GM19240 (cell line): Measurements from ENCODE around the gene TTC6.

Experiments used
- DNase-seq: peaks from one replicate; pipeline ENCODE4 v3.0.0; 2011; ENCODE audit warnings: low spot score; ENCODE audit not compliant: insufficient read length

TTC6 gene

GRCh38 chr14:37597914-37598746 is 2.7 kb downstream of the TTC6 start:
- no peak for DNase-seq

DNA sequence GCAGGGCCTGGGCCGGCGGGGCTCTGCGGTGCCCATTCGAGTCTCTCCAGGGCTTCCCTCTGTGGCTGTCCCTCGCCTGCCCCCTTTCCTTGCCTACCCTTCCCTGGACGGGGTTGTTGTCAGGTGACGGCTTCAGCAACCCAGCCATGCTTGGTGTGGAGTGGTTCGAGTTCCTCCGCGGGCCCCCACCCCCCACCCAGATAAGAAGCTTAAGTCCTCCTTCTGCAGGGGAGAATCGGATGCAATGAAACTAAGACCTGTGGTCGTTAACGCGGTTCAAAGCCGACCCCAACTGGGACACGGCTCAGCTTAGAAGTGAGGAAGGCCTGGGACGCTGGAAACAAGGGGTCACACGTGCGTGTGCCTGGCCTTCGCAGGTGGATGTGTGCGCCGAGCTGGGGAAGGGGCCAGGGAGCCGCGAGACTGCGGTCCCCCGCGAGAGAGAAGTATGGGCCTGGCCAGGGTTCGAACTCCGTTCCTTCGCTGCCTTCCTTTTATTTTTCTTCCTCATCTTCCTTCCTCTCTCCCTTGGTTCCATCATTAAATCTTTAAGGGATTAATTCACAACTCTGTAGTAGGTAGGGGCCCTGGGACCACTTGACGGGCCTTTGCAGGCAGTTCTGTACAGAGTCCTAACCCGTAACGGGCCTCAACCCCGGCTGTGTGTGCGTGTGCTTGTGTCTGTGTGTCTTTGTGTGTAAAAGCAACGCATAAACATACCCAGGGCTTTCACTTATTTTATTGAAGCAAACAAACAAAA is 3.5 kb downstream of the TTC6 start:
- no peak for DNase-seq

DNA sequence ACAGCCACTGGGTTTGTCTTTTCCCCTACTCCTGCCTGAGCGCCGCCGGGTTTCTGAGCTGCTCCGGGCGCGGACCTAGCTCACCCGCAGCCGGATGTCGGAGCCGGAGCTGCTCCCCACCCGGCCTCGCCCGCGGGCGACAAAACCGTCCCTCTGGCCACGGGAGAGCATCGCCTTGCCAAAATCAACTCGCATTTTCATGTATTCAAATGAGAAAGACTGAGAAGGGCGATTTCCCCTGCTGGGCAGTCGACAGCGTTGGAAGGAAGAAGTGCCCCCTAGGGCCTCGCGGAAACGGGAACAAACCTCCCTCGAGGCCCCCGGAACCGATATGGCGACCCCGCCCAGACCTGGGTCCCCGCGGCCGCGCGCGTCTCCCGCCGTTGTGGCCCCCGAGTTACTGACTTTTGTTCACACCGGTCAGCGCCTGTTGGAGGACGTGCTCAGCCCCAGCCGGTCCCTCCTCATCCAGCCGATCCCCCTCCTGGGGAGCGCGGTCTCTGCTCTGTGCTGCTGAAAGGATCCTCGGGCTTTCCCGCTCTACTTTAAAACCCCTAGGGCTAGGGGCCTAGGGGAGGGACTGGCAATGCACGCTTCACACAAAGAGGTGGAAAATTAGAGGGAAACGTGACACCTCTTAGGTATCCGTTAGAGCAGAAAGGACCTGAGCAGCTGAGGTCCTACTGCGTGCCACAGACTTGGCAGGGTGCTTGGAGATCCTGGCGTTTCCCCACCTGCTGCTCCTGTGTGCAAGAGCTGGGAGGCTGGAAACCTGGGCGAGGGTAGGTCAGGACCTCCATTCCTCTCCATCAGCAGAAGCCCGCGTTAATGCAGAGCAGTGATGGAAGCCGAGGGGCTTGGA is 4.3 kb downstream of the TTC6 start:
- DNase-seq = no peak

DNA sequence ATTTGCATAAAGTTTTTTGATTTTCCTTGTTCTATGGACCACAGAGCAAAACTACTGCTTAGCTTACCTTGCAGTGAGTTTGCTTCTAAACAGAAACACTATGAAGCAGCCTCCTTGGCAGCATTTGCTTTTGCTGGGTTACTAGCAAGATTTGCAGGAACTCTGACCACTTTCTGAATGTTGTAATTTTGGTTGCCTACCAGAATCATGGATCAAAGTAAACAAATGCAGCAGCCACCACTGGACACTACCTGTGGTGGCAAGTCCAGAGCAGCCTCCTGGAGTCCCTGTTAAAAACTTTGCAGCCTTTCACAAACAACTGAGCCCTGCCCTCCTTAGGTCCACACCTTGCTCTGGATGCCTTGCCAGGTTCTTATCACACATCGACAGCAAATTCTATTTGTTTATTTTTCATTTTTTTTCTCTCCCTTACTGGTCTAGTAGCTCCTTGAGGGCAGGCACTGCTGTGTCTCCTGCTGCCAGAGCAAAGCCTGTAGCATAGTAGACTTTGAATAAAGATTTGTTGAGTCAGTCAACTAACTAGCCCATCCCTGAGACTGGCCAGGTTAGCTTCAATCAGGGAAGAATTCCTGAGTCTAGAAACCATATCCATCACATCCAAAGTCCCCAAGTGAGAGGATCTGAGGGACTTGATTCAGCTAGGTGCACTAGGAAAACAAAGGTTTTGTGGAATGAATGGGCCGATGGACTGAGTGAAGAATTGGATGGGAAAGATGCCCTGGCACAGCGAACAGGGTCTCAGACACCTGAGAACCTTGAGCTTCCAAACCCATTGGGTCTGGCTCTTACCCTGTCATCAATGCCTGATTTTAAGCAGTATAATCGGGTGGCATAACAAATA is 5.7 kb downstream of the TTC6 start:
- DNase-seq = no peak

DNA sequence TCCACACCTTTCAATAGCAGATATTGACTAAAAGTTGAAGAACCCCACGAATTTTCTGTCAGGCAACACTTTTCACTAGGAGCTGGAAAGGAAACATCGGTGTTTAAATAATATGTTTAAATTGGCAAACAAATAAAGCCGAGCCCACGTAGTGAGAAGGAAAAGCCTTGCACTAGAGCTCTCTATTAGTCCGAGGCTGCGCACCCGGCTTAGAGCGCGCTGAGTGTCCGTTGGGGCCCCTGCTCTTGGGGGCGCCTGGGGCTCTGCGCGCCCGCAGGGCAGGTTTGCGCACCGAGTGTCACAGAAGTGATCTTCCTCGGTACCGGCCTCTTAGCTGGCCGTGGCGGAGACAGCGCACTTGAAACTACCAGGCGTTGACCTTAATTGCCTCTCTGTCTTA is 6.4 kb downstream of the TTC6 start:
- DNase-seq = no peak

- DNase-seq = no peak
Observed at GRCh38 chr14:37602605-37603453, 7.4 kb downstream of the TTC6 start.

GRCh38 chr14:37603688-37604251 is 8.3 kb downstream of the TTC6 start:
- DNase-seq = no peak

DNA sequence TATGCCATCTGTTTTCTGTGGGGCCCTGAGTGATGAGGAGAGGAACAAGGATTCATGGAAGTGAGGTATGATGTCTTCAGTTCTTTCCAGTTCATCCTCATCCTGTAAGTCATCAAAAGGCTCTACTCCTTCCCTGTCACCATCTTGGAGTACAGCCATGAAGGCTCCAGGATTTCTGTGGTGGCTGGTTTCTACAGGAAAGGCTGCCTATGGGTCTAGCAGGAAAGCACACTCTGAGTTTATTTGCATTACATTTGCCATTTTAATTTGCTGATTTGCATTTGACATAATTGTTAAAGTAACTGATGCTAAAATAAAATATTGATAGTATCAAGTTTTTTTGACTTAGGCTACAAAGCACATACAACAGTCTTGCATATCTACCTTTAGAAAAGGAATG is 11.2 kb downstream of the TTC6 start:
- DNase-seq = no peak

DNA sequence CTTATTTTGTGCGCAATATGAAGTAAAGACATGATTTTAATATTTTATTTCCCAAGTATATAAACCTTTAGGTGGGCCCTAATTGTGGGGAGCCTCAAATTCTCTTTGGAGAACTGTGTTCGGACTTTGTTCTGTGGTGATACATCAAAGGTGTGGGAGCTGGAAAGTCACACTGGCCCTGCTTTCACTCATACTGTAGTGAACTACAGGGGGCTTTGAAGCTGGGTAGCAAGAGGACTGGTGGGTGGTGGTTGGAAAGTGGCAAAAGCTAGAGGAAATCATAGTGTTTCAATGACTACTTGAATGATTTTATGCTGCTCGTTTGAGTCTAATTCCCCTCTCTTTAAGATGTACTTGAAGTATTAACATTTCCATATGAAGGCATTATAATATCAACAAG is 13.2 kb downstream of the TTC6 start:
- no peak for DNase-seq

DNA sequence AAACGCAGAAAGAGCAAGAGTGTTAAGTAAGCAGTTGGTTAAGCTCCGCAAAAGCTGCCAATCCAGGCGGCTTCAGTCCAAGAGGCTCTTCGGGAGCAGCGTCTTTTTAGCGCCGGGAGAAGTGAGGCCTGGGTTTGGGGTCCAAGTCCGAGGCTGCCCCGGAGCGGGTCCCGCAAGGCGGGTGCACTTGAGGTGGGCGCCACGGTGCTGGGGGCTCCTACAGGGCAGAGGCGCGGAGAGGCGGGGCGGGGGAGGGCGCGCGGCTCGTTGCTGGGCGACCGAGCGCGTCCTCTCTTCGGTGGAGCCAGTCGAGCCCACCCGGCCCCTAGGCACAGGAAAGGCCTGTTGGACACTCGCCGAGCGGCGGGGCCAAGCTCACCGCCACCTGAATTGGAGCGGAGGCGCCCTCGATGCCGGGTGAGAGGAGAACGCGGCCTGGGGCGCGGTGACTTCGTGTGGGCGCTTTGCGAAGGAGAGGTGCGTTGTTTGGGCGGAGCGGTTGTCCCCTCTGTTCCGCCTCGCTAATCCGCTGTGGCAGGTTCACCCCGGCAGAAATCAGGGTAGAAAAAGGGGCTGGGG is 15.6 kb downstream of the TTC6 start:
- no peak for DNase-seq

DNA sequence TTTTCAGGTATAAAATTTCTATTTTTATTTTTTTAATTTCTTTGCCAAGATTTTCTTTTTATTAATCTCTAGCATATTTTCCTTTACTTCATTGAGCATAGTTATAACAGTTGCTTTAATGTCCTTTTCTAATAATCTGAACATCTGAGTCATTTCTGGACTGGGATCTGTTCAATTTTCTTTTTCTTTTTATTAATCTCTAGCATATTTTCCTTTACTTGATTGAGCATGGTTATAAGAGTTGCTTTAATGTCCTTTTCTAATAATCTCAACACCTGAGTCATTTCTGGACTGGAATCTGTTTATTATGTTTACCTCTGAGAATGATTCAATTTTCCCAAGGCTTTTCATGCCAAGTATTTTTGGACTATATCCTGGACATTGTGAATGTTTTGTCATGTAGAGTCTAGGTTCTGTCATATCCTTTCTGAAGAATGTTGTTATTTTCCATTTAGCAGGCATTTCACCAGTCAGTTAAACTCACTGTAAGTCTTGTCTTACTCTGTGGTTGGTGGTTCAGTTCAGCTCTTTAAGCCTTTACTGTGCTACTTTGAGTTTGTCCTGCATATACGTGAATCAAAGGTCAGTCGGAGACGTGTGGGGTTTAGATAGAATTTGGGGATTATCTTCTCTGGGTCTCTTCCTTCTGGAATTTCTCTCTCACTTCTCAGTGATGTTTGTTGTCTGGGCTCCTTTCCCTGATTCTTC is 20.3 kb downstream of the TTC6 start:
- no peak for DNase-seq

- no peak for DNase-seq
Observed at GRCh38 chr14:37616853-37617252, 21.4 kb downstream of the TTC6 start.

GRCh38 chr14:37617864-37618365 is 22.5 kb downstream of the TTC6 start:
- no peak for DNase-seq

GRCh38 chr14:37618498-37619028 is 23.1 kb downstream of the TTC6 start:
- no peak for DNase-seq

GRCh38 chr14:37620856-37621255 is 25.4 kb downstream of the TTC6 start:
- DNase-seq = no peak

GRCh38 chr14:37622231-37622923 is 26.9 kb downstream of the TTC6 start:
- no peak for DNase-seq

GRCh38 chr14:37623426-37623951 is 28.1 kb downstream of the TTC6 start:
- DNase-seq = no peak
